ACC112 (cell line): ENCODE measurements around the gene RNASEH1.

Experiments
- H2AFZ ChIP-seq: fragments of 200-600 bp; sonication (generic); one replicate; pipeline ENCODE4 v1.6.0; 2017; ENCODE audit warnings: antibody characterized with exemption, low read length; ENCODE audit not compliant: unreplicated experiment
- H3K27ac ChIP-seq: fragments of 200-600 bp; sonication (generic); 2 replicates; pipeline ENCODE4 v1.5.1; 2014; ENCODE audit warnings: low read depth, mild to moderate bottlenecking, antibody characterized with exemption, low read length, moderate library complexity
- H3K27me3 ChIP-seq: fragments of 200-600 bp; sonication (generic); 2 replicates; pipeline ENCODE4 v1.6.1; 2014; ENCODE audit warnings: mild to moderate bottlenecking, antibody characterized with exemption, low read length, moderate library complexity, mixed read lengths; ENCODE audit not compliant: insufficient read depth
- H3K36me3 ChIP-seq: fragments of 200-600 bp; sonication (generic); 2 replicates; pipeline ENCODE4 v1.6.1; 2016; ENCODE audit warnings: mild to moderate bottlenecking, antibody characterized with exemption, low read length, moderate library complexity, mixed read lengths; ENCODE audit not compliant: insufficient read depth
- H3K4me1 ChIP-seq: fragments of 200-600 bp; sonication (generic); one replicate; pipeline ENCODE4 v1.6.1; 2016; ENCODE audit warnings: low read length, mixed read lengths; ENCODE audit not compliant: insufficient read depth, unreplicated experiment, control insufficient read depth
- H3K4me3 ChIP-seq: fragments of 200-600 bp; sonication (generic); 2 replicates; pipeline ENCODE4 v1.5.1; 2014; ENCODE audit warnings: mild to moderate bottlenecking, low read depth, low read length
- H3K79me2 ChIP-seq: fragments of 200-600 bp; sonication (generic); one replicate; pipeline ENCODE4 v1.6.0; 2016; ENCODE audit warnings: low read length; ENCODE audit not compliant: control insufficient read depth, unreplicated experiment, insufficient read depth

Gene RNASEH1

GRCh38 chr2:3545788-3546478 is 12.2 kb downstream of the RNASEH1 start:
- Histone ChIP-seq H2AFZ (no peak overlapping the region), H3K27ac (no peak overlapping the region), H3K79me2 (peaks cover 12% of the 10 kb centered on the region), H3K36me3 (peaks cover 38% of the 10 kb centered on the region), H3K4me3 (no peak overlapping the region), H3K4me1 (no peaks in the 10 kb centered on the region), H3K27me3 (no peaks in the 10 kb centered on the region)

- Histone ChIP-seq H3K27me3 (no peaks in the 10 kb centered on the region), H3K4me3 (no peak overlapping the region), H3K36me3 (peaks cover 17% of the 10 kb centered on the region), H3K4me1 (no peaks in the 10 kb centered on the region), H2AFZ (no peak overlapping the region), H3K27ac (no peak overlapping the region), H3K79me2 (peaks cover 10% of the 10 kb centered on the region)
Measured at GRCh38 chr2:3543023-3543683, 15.0 kb downstream of the RNASEH1 start.

- H3K4me3 ChIP-seq = no peak overlapping the region
- peaks cover 10% of the 10 kb centered on the region for H3K79me2 ChIP-seq
- H3K27me3 ChIP-seq = no peaks in the 10 kb centered on the region
- H2AFZ ChIP-seq = no peak overlapping the region
- H3K4me1 ChIP-seq = peaks cover under 1% of the 10 kb centered on the region
- no peak overlapping the region for H3K27ac ChIP-seq
- H3K36me3 ChIP-seq = peaks cover 17% of the 10 kb centered on the region
Measured at GRCh38 chr2:3542107-3542506, 16.0 kb downstream of the RNASEH1 start.

DNA sequence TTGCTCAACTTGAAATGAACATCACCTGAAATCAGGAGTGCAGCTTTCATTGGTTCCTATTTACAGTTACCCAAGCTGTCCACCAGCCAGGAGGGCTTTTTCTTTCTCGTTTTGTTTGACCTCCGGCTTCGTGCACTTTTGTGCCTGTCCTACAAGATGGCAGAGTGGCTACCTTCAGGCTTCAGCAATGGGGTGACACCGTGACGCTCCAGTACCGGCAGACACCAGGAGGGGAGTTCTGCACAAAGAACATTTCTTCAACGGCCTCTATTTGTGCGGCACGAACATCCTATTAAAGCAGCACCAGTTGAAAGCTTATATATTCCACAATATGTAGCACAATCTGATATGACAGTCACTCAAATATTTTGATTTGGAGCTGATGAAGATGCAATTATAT is 18.3 kb downstream of the RNASEH1 start:
- Histone ChIP-seq H3K27me3 (no peaks in the 10 kb centered on the region), H3K36me3 (peaks cover 9% of the 10 kb centered on the region), H3K4me1 (peaks cover 18% of the 10 kb centered on the region), H3K4me3 (no peak overlapping the region), H3K79me2 (peaks cover 10% of the 10 kb centered on the region), H2AFZ (no peak overlapping the region), H3K27ac (no peak overlapping the region)

GRCh38 chr2:3536682-3537632 is 21.2 kb downstream of the RNASEH1 start:
- H3K36me3 ChIP-seq = peaks cover 9% of the 10 kb centered on the region; the same call in 1 of the 2 replicates
- H2AFZ ChIP-seq = peak overlapping the region; percentile 38
- H3K4me1 ChIP-seq = peaks cover 20% of the 10 kb centered on the region
- H3K4me3 ChIP-seq = peak overlapping the region; percentile 62
- no peaks in the 10 kb centered on the region for H3K79me2 ChIP-seq
- peak overlapping the region; percentile 93 for H3K27ac ChIP-seq
- no peaks in the 10 kb centered on the region for H3K27me3 ChIP-seq

- Histone ChIP-seq H3K27me3 (no peaks in the 10 kb centered on the region), H2AFZ (peak overlapping the region; percentile 38), H3K27ac (peak overlapping the region; percentile 93), H3K4me3 (peak overlapping the region; percentile 62), H3K36me3 (peaks cover 5% of the 10 kb centered on the region; the same call in 1 of the 2 replicates), H3K79me2 (no peaks in the 10 kb centered on the region), H3K4me1 (peaks cover 20% of the 10 kb centered on the region)
Measured at GRCh38 chr2:3535794-3536681, 22.1 kb downstream of the RNASEH1 start.

GRCh38 chr2:3535467-3535793 is 22.7 kb downstream of the RNASEH1 start:
- no peaks in the 10 kb centered on the region for H3K27me3 ChIP-seq
- H2AFZ ChIP-seq = peak overlapping the region; percentile 38
- peaks cover 20% of the 10 kb centered on the region for H3K4me1 ChIP-seq
- no peaks in the 10 kb centered on the region for H3K79me2 ChIP-seq
- peak overlapping the region; percentile 93 for H3K27ac ChIP-seq
- peaks cover 5% of the 10 kb centered on the region; the same call in 1 of the 2 replicates for H3K36me3 ChIP-seq
- H3K4me3 ChIP-seq = peak overlapping the region; percentile 62

DNA sequence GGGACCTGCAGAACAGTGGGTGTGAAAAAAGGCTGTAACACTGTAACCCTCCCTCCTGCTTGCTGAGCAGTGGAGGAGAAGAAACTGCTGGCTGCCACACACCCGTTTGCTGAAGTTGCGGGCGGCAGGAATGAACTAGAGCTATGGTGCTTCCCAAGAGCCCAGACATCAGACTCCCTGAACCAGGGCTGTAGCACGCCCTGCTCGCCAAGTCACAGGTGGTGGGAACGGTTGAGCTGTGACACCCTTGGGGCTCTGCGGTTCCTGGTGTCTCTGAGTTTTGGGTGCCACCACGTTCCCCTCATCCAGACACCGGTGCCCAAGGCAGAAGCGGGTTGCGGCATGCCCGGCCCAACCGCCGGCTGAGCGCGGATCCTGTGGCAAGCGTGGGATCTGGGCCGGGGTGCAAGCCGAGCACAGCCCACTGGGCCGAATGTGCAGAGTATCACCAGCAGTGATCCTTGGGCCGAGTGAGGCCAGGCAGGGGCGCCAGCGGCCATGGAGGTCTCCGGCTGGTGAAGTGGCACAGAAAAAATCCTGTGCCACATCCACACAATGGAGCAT is 23.8 kb downstream of the RNASEH1 start:
- H3K27me3 ChIP-seq = no peaks in the 10 kb centered on the region
- H3K36me3 ChIP-seq = peaks cover 5% of the 10 kb centered on the region; the same call in 1 of the 2 replicates
- no peaks in the 10 kb centered on the region for H3K79me2 ChIP-seq
- peaks cover 20% of the 10 kb centered on the region for H3K4me1 ChIP-seq
- H3K27ac ChIP-seq = no peak overlapping the region
- no peak overlapping the region for H3K4me3 ChIP-seq
- H2AFZ ChIP-seq = no peak overlapping the region

- Histone ChIP-seq H3K27ac (no peak overlapping the region), H3K4me1 (peaks cover 20% of the 10 kb centered on the region)
Measured at GRCh38 chr2:3533836-3534235, 24.3 kb downstream of the RNASEH1 start.

More at GRCh38 chr2:3533836-3534235, 24.3 kb downstream of the RNASEH1 start:
- H3K27me3 ChIP-seq = no peaks in the 10 kb centered on the region
- no peak overlapping the region for H2AFZ ChIP-seq
- H3K36me3 ChIP-seq = peaks cover 5% of the 10 kb centered on the region; the same call in 1 of the 2 replicates
- H3K4me3 ChIP-seq = no peak overlapping the region
- H3K79me2 ChIP-seq = no peaks in the 10 kb centered on the region
